HEK293 (cell line): ENCODE data around the gene TNFRSF13B.
A peak's percentile ranks its signal among the peaks of the same experiment; 100 is the strongest.

Experiments used
- CTCF ChIP-seq: fragments of 450-650 bp; formaldehyde crosslinking; IDR thresholded peaks from 2 replicates; pipeline ENCODE4 v1.5.1; 2016; ENCODE audit warnings: missing biosample characterization, missing genetic modification characterization
- GLI4 ChIP-seq: fragments of 450-650 bp; formaldehyde crosslinking; IDR thresholded peaks from 2 replicates; pipeline ENCODE4 v1.5.1; 2016; ENCODE audit warnings: missing biosample characterization, missing genetic modification characterization
- MZF1 ChIP-seq: fragments of 450-650 bp; formaldehyde crosslinking; IDR thresholded peaks from 2 replicates; pipeline ENCODE4 v1.5.1; 2017; ENCODE audit warnings: missing biosample characterization, missing genetic modification characterization, borderline replicate concordance
- OVOL3 ChIP-seq: fragments of 450-650 bp; formaldehyde crosslinking; IDR thresholded peaks from 2 replicates; pipeline ENCODE4 v1.5.1; 2016; ENCODE audit warnings: missing biosample characterization, missing genetic modification characterization
- RBAK ChIP-seq: fragments of 450-650 bp; formaldehyde crosslinking; IDR thresholded peaks from 2 replicates; pipeline ENCODE4 v1.5.1; 2016; ENCODE audit warnings: missing biosample characterization, missing genetic modification characterization
- REPIN1 ChIP-seq: fragments of 450-650 bp; formaldehyde crosslinking; IDR thresholded peaks from 2 replicates; pipeline ENCODE4 v1.5.1; 2017; ENCODE audit warnings: missing biosample characterization, missing genetic modification characterization, low read depth
- ZBTB1 ChIP-seq: fragments of 450-650 bp; formaldehyde crosslinking; IDR thresholded peaks from 2 replicates; pipeline ENCODE4 v1.5.1; 2016; ENCODE audit warnings: missing biosample characterization, missing genetic modification characterization
- ZFHX2 ChIP-seq: fragments of 450-650 bp; formaldehyde crosslinking; conservative IDR thresholded peaks from 2 replicates; pipeline ENCODE4 v1.5.1; 2016; ENCODE audit warnings: missing biosample characterization, missing genetic modification characterization
- ZNF121 ChIP-seq: fragments of 450-650 bp; formaldehyde crosslinking; IDR thresholded peaks from 2 replicates; pipeline ENCODE4 v1.5.1; 2016; ENCODE audit warnings: missing biosample characterization, missing genetic modification characterization
- ZNF138 ChIP-seq: fragments of 450-650 bp; formaldehyde crosslinking; IDR thresholded peaks from 2 replicates; pipeline ENCODE4 v1.5.1; 2016; ENCODE audit warnings: missing biosample characterization, missing genetic modification characterization, borderline replicate concordance
- ZNF140 ChIP-seq: fragments of 450-650 bp; formaldehyde crosslinking; IDR thresholded peaks from 2 replicates; pipeline ENCODE4 v1.5.1; 2016; ENCODE audit warnings: missing biosample characterization, missing genetic modification characterization
- ZNF155 ChIP-seq: fragments of 450-650 bp; formaldehyde crosslinking; IDR thresholded peaks from 2 replicates; pipeline ENCODE4 v1.5.1; 2016; ENCODE audit warnings: missing biosample characterization, missing genetic modification characterization
- ZNF16 ChIP-seq: fragments of 450-650 bp; formaldehyde crosslinking; IDR thresholded peaks from 2 replicates; pipeline ENCODE4 v1.5.1; 2016; ENCODE audit warnings: low read depth, missing biosample characterization, missing genetic modification characterization
- ZNF169 ChIP-seq: fragments of 450-650 bp; formaldehyde crosslinking; IDR thresholded peaks from 2 replicates; pipeline ENCODE4 v1.5.1; 2016; ENCODE audit warnings: missing biosample characterization, missing genetic modification characterization
- ZNF174 ChIP-seq: fragments of 450-650 bp; formaldehyde crosslinking; IDR thresholded peaks from 2 replicates; pipeline ENCODE4 v1.5.0; 2017; ENCODE audit warnings: missing biosample characterization, mild to moderate bottlenecking, missing genetic modification characterization
- ZNF19 ChIP-seq: fragments of 450-650 bp; formaldehyde crosslinking; IDR thresholded peaks from 2 replicates; pipeline ENCODE4; 2016; ENCODE audit warnings: missing biosample characterization, missing genetic modification characterization, low read depth
- ZNF335 ChIP-seq: fragments of 450-650 bp; formaldehyde crosslinking; conservative IDR thresholded peaks from 2 replicates; pipeline ENCODE4 v1.5.1; 2016; ENCODE audit warnings: missing biosample characterization, missing genetic modification characterization
- ZNF350 ChIP-seq: fragments of 450-650 bp; formaldehyde crosslinking; IDR thresholded peaks from 2 replicates; pipeline ENCODE4 v1.5.0; 2017; ENCODE audit warnings: missing biosample characterization, mild to moderate bottlenecking, missing genetic modification characterization
- ZNF366 ChIP-seq: fragments of 450-650 bp; formaldehyde crosslinking; conservative IDR thresholded peaks from 2 replicates; pipeline ENCODE4 v1.5.1; 2016; ENCODE audit warnings: missing biosample characterization, missing genetic modification characterization
- ZNF394 ChIP-seq: fragments of 450-650 bp; formaldehyde crosslinking; IDR thresholded peaks from 2 replicates; pipeline ENCODE4 v1.5.1; 2016; ENCODE audit warnings: missing biosample characterization, missing genetic modification characterization, mild to moderate bottlenecking, moderate library complexity, borderline replicate concordance
- ZNF423 ChIP-seq: fragments of 450-650 bp; formaldehyde crosslinking; IDR thresholded peaks from 2 replicates; pipeline ENCODE4 v1.5.1; 2016; ENCODE audit warnings: missing biosample characterization, missing genetic modification characterization
- ZNF488 ChIP-seq: fragments of 450-650 bp; formaldehyde crosslinking; IDR thresholded peaks from 2 replicates; pipeline ENCODE4 v1.5.1; 2016; ENCODE audit warnings: missing biosample characterization, missing genetic modification characterization
- ZNF521 ChIP-seq: fragments of 450-650 bp; formaldehyde crosslinking; IDR thresholded peaks from 2 replicates; pipeline ENCODE4 v1.5.1; 2017; ENCODE audit warnings: missing biosample characterization, mild to moderate bottlenecking, missing genetic modification characterization
- ZNF747 ChIP-seq: fragments of 450-650 bp; formaldehyde crosslinking; IDR thresholded peaks from 2 replicates; pipeline ENCODE4 v1.5.1; 2016; ENCODE audit warnings: missing biosample characterization, missing genetic modification characterization
- ZNF837 ChIP-seq: fragments of 450-650 bp; formaldehyde crosslinking; IDR thresholded peaks from 2 replicates; pipeline ENCODE4 v1.5.1; 2016; ENCODE audit warnings: missing biosample characterization, missing genetic modification characterization
- TF ChIP-seq, protein P1 (sequence below): fragments of 450-650 bp; formaldehyde crosslinking; IDR thresholded peaks from 2 replicates; pipeline ENCODE4 v1.5.1; 2016; ENCODE audit warnings: missing biosample characterization, missing genetic modification characterization, borderline replicate concordance
- TF ChIP-seq, protein P2 (sequence below): fragments of 450-650 bp; formaldehyde crosslinking; optimal IDR thresholded peaks from 2 replicates; pipeline ENCODE3; 2016; ENCODE audit warnings: missing biosample characterization, mild to moderate bottlenecking, missing genetic modification characterization
- TF ChIP-seq, protein P3 (sequence below): fragments of 450-650 bp; formaldehyde crosslinking; IDR thresholded peaks from 2 replicates; pipeline ENCODE4 v1.5.1; 2016; ENCODE audit warnings: missing biosample characterization, missing genetic modification characterization
- TF ChIP-seq, protein P4 (sequence below): fragments of 450-650 bp; formaldehyde crosslinking; IDR thresholded peaks from 2 replicates; pipeline ENCODE4 v1.5.1; 2017; ENCODE audit warnings: missing biosample characterization, mild to moderate bottlenecking, missing genetic modification characterization, moderate library complexity

TNFRSF13B gene

DNA sequence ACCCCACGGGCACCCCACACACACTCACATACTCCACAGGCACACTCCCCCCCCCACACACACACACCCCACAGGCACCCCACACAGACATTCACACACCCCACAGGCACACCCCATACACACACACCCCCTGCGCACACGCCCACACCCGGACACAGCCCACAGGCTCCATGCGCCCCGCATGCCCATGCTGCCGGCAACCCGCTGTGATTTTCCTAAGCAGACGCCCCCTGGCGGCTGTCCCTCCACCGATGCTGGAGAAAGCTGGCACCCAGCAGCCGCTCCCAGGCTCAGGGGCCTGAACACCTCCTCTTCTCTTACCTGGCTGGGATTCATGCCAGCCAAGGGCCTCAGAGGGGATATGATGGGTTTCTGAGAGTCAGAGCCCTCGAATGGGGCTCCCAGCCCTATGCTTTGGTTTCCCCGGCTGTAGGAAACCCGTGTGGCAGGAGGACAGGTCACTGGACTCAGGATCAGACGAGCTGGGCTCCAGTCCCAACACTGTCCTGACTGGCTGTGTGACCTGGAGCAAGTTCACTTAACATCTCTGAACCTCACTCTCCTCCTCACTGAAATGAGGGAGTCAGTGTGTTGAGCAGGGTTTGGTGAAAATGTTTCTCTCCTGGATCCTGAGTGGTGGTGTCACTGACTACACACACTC is 19.6 kb upstream of the TNFRSF13B start (continued):
- no peak for TF ChIP-seq ZNF488
- TF ChIP-seq ZNF19 (tag by site-specific recombination), result no peak
- TF ChIP-seq ZNF366 (tag by site-specific recombination), result no peak
- TF ChIP-seq ZNF155, result no peak
- no peak for TF ChIP-seq ZNF423
- no peak for TF ChIP-seq RBAK (tag by site-specific recombination)
- no peak for TF ChIP-seq ZNF350 (tag by site-specific recombination)
- peak; percentile 83 for TF ChIP-seq CTCF
- no peak for TF ChIP-seq OVOL3 (tag by site-specific recombination)
- no peak for TF ChIP-seq ZBTB1 (tag by site-specific recombination)
- TF ChIP-seq ZNF169, result no peak
- TF ChIP-seq MZF1, result no peak
- TF ChIP-seq ZNF837 (tag by site-specific recombination), result no peak
- no peak for TF ChIP-seq REPIN1 (tag by site-specific recombination)
- TF ChIP-seq ZNF394, result no peak
- TF ChIP-seq, protein P1, sequence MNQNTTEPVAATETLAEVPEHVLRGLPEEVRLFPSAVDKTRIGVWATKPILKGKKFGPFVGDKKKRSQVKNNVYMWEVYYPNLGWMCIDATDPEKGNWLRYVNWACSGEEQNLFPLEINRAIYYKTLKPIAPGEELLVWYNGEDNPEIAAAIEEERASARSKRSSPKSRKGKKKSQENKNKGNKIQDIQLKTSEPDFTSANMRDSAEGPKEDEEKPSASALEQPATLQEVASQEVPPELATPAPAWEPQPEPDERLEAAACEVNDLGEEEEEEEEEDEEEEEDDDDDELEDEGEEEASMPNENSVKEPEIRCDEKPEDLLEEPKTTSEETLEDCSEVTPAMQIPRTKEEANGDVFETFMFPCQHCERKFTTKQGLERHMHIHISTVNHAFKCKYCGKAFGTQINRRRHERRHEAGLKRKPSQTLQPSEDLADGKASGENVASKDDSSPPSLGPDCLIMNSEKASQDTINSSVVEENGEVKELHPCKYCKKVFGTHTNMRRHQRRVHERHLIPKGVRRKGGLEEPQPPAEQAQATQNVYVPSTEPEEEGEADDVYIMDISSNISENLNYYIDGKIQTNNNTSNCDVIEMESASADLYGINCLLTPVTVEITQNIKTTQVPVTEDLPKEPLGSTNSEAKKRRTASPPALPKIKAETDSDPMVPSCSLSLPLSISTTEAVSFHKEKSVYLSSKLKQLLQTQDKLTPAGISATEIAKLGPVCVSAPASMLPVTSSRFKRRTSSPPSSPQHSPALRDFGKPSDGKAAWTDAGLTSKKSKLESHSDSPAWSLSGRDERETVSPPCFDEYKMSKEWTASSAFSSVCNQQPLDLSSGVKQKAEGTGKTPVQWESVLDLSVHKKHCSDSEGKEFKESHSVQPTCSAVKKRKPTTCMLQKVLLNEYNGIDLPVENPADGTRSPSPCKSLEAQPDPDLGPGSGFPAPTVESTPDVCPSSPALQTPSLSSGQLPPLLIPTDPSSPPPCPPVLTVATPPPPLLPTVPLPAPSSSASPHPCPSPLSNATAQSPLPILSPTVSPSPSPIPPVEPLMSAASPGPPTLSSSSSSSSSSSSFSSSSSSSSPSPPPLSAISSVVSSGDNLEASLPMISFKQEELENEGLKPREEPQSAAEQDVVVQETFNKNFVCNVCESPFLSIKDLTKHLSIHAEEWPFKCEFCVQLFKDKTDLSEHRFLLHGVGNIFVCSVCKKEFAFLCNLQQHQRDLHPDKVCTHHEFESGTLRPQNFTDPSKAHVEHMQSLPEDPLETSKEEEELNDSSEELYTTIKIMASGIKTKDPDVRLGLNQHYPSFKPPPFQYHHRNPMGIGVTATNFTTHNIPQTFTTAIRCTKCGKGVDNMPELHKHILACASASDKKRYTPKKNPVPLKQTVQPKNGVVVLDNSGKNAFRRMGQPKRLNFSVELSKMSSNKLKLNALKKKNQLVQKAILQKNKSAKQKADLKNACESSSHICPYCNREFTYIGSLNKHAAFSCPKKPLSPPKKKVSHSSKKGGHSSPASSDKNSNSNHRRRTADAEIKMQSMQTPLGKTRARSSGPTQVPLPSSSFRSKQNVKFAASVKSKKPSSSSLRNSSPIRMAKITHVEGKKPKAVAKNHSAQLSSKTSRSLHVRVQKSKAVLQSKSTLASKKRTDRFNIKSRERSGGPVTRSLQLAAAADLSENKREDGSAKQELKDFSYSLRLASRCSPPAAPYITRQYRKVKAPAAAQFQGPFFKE (tag by site-specific recombination), result no peak
- no peak for TF ChIP-seq ZNF747 (tag by site-specific recombination)
- TF ChIP-seq ZFHX2 (tag by site-specific recombination), result peak; percentile 99
- TF ChIP-seq, protein P2, sequence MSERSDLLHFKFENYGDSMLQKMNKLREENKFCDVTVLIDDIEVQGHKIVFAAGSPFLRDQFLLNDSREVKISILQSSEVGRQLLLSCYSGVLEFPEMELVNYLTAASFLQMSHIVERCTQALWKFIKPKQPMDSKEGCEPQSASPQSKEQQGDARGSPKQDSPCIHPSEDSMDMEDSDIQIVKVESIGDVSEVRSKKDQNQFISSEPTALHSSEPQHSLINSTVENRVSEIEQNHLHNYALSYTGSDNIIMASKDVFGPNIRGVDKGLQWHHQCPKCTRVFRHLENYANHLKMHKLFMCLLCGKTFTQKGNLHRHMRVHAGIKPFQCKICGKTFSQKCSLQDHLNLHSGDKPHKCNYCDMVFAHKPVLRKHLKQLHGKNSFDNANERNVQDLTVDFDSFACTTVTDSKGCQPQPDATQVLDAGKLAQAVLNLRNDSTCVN (tag by site-specific recombination), result no peak
- TF ChIP-seq, protein P3, sequence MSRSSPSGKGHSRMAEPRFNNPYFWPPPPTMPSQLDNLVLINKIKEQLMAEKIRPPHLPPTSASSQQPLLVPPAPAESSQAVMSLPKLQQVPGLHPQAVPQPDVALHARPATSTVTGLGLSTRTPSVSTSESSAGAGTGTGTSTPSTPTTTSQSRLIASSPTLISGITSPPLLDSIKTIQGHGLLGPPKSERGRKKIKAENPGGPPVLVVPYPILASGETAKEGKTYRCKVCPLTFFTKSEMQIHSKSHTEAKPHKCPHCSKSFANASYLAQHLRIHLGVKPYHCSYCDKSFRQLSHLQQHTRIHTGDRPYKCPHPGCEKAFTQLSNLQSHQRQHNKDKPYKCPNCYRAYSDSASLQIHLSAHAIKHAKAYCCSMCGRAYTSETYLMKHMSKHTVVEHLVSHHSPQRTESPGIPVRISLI (tag by site-specific recombination), result no peak
- no peak for TF ChIP-seq ZNF140 (tag by site-specific recombination)
- no peak for TF ChIP-seq ZNF16 (tag by site-specific recombination)
- no peak for TF ChIP-seq ZNF138 (tag by site-specific recombination)
- no peak for TF ChIP-seq ZNF174
- no peak for TF ChIP-seq ZNF121 (tag by site-specific recombination)
- 0 out of 2 replicates have a peak, but pooled peaks have one; percentile 18 for TF ChIP-seq ZNF335 (tag by site-specific recombination)
- no peak for TF ChIP-seq ZNF521 (tag by site-specific recombination)
- 0 out of 2 replicates have a peak, but pooled peaks have one; percentile 39 for TF ChIP-seq GLI4
- TF ChIP-seq, protein P4, sequence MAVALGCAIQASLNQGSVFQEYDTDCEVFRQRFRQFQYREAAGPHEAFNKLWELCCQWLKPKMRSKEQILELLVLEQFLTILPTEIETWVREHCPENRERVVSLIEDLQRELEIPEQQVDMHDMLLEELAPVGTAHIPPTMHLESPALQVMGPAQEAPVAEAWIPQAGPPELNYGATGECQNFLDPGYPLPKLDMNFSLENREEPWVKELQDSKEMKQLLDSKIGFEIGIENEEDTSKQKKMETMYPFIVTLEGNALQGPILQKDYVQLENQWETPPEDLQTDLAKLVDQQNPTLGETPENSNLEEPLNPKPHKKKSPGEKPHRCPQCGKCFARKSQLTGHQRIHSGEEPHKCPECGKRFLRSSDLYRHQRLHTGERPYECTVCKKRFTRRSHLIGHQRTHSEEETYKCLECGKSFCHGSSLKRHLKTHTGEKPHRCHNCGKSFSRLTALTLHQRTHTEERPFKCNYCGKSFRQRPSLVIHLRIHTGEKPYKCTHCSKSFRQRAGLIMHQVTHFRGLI (tag by site-specific recombination), result no peak
